ENCODE measurements around the gene DCDC2B. TPM values are rescaled to one million over a fixed set of nuclear protein-coding genes. Genes with fewer than 3 reads are reported as not detected.

Gene DCDC2B
- total and polyA plus RNA-seq, 7 donors: 0.04 TPM; not detected in 6

Other genes starting within 250 kb of the DCDC2B start
- gene KHDRBS1, start 195.2 kb upstream of the DCDC2B start, total RNA-seq: 10 to 100 TPM; 46.5 to 64.5 (median 56.1) TPM
- gene KHDRBS1, start 195.2 kb upstream of the DCDC2B start, polyA plus RNA-seq: 10 to 100 TPM; 30.6 to 40.4 (median 38.5) TPM
- 10 to 100 TPM in 2 of 4 donors, 1 to 10 TPM in 2; 7.2 to 11.5 (median 9.6) TPM for gene TMEM39B, start 136.2 kb upstream of the DCDC2B start, total RNA-seq
- 1 to 10 TPM; 4.7 to 6.3 (median 5.6) TPM for gene TMEM39B, start 136.2 kb upstream of the DCDC2B start, polyA plus RNA-seq
- gene KPNA6, start 101.0 kb upstream of the DCDC2B start, total RNA-seq: 10 to 100 TPM; 67.4 to 98.3 (median 91.9) TPM
- gene KPNA6, start 101.0 kb upstream of the DCDC2B start, polyA plus RNA-seq: 10 to 100 TPM; 13.4 to 51.1 (median 19.3) TPM
- gene TXLNA, start 29.4 kb upstream of the DCDC2B start, total RNA-seq: 10 to 100 TPM; 12.9 to 21.5 (median 19.7) TPM
- 10 to 100 TPM in 2 of 3 donors, 1 to 10 TPM in 1; 8.0 to 15.7 (median 12.6) TPM for gene TXLNA, start 29.4 kb upstream of the DCDC2B start, polyA plus RNA-seq
- gene CCDC28B, start 8.5 kb upstream of the DCDC2B start, total RNA-seq: 10 to 100 TPM; 38.7 to 69.2 (median 51.3) TPM
- 10 to 100 TPM; 22.2 to 63.6 (median 44.3) TPM for gene CCDC28B, start 8.5 kb upstream of the DCDC2B start, polyA plus RNA-seq
- 1 to 10 TPM in 1 of 4 donors, under 1 TPM in 3; 0.24 to 1.1 (median 0.59) TPM for gene IQCC, start 3.4 kb upstream of the DCDC2B start, total RNA-seq
- gene IQCC, start 3.4 kb upstream of the DCDC2B start, polyA plus RNA-seq: 1 to 10 TPM in 1 of 3 donors, under 1 TPM in 2; 0.46 to 1.2 (median 0.69) TPM
- 1 to 10 TPM; 2.6 to 7.7 (median 4.5) TPM for gene TMEM234, start 13.3 kb downstream of the DCDC2B start, total RNA-seq
- 1 to 10 TPM; 4.6 to 9.8 (median 7.1) TPM for gene TMEM234, start 13.3 kb downstream of the DCDC2B start, polyA plus RNA-seq
- gene EIF3I, start 13.3 kb downstream of the DCDC2B start, total RNA-seq: 100 to 1,000 TPM; 174 to 238 (median 189) TPM
- gene EIF3I, start 13.3 kb downstream of the DCDC2B start, polyA plus RNA-seq: 100 to 1,000 TPM; 260 to 506 (median 336) TPM
- gene FAM167B, start 38.1 kb downstream of the DCDC2B start, total RNA-seq: 1 to 10 TPM; 2.0 to 6.2 (median 3.3) TPM
- gene FAM167B, start 38.1 kb downstream of the DCDC2B start, polyA plus RNA-seq: 1 to 10 TPM; 3.1 to 5.2 (median 3.7) TPM
- under 1 TPM; 0.77 to 0.89 (median 0.82) TPM for gene LCK, start 42.2 kb downstream of the DCDC2B start, total RNA-seq
- gene LCK, start 42.2 kb downstream of the DCDC2B start, polyA plus RNA-seq: under 1 TPM; 0.10 to 0.27 (median 0.26) TPM
- 10 to 100 TPM; 11.8 to 17.2 (median 14.6) TPM for gene HDAC1, start 83.0 kb downstream of the DCDC2B start, total RNA-seq
- 10 to 100 TPM; 13.8 to 23.1 (median 17.0) TPM for gene HDAC1, start 83.0 kb downstream of the DCDC2B start, polyA plus RNA-seq
- gene MARCKSL1, start 127.1 kb downstream of the DCDC2B start, total RNA-seq: 1 to 10 TPM; 5.6 to 9.5 (median 8.8) TPM
- gene MARCKSL1, start 127.1 kb downstream of the DCDC2B start, polyA plus RNA-seq: 10 to 100 TPM in 2 of 3 donors, 1 to 10 TPM in 1; 9.4 to 12.9 (median 12.2) TPM
- gene FAM229A, start 153.4 kb downstream of the DCDC2B start, total RNA-seq: 1 to 10 TPM in 3 of 4 donors, under 1 TPM in 1; 0.98 to 4.0 (median 1.7) TPM
- 1 to 10 TPM; 1.8 to 3.1 (median 2.1) TPM for gene FAM229A, start 153.4 kb downstream of the DCDC2B start, polyA plus RNA-seq
- 1 to 10 TPM in 1 of 4 donors, not detected in 3; 1.5 TPM for gene TSSK3, start 153.4 kb downstream of the DCDC2B start, total RNA-seq
- 1 to 10 TPM in 1 of 3 donors, under 1 TPM in 2; 0.10 to 4.0 (median 0.12) TPM for gene TSSK3, start 153.4 kb downstream of the DCDC2B start, polyA plus RNA-seq
- gene BSDC1, start 185.4 kb downstream of the DCDC2B start, total RNA-seq: 10 to 100 TPM; 29.5 to 59.1 (median 34.5) TPM
- gene BSDC1, start 185.4 kb downstream of the DCDC2B start, polyA plus RNA-seq: 10 to 100 TPM; 25.4 to 68.4 (median 29.6) TPM